Measurements from ENCODE around the gene AGK. TPM values are rescaled to one million over a fixed set of nuclear protein-coding genes. Genes with fewer than 3 reads are reported as not detected.

Gene AGK
- total and polyA plus RNA-seq, 2 experiments from 2014 or later, result 15.8 to 27.1 TPM

GRCh38 chr7:141573511-141573910 lies 22.3 kb downstream of the AGK start:
- no peaks in the 10 kb centered on the region for H3K79me2 ChIP-seq
- no peaks in the 10 kb centered on the region for H4K20me1 ChIP-seq (ENCODE audit: insufficient read depth, poor library complexity, severe bottlenecking)
- DNase-seq (ENCODE audit: low spot score), result no peak
- no peaks in the 10 kb centered on the region for H3K27me3 ChIP-seq
- TF ChIP-seq EZH2phosphoT487 (IDR thresholded peaks at IDR 0.05; ENCODE audit: low read depth, severe bottlenecking, unreplicated experiment) (no peak), EZH2 (IDR thresholded peaks at IDR 0.05; ENCODE audit: borderline replicate concordance) (no peak)
- TF ChIP-seq, protein P1, sequence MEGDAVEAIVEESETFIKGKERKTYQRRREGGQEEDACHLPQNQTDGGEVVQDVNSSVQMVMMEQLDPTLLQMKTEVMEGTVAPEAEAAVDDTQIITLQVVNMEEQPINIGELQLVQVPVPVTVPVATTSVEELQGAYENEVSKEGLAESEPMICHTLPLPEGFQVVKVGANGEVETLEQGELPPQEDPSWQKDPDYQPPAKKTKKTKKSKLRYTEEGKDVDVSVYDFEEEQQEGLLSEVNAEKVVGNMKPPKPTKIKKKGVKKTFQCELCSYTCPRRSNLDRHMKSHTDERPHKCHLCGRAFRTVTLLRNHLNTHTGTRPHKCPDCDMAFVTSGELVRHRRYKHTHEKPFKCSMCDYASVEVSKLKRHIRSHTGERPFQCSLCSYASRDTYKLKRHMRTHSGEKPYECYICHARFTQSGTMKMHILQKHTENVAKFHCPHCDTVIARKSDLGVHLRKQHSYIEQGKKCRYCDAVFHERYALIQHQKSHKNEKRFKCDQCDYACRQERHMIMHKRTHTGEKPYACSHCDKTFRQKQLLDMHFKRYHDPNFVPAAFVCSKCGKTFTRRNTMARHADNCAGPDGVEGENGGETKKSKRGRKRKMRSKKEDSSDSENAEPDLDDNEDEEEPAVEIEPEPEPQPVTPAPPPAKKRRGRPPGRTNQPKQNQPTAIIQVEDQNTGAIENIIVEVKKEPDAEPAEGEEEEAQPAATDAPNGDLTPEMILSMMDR (IDR thresholded peaks at IDR 0.05; ENCODE audit: poor library complexity), result no peak
- no peaks in the 10 kb centered on the region for H3K4me1 ChIP-seq (ENCODE audit: insufficient read depth)
- H2AFZ ChIP-seq, result no peak overlapping the region
- H3K9me2 ChIP-seq (replicated peaks; ENCODE audit: insufficient read depth), result no peaks in the 10 kb centered on the region
- no peak overlapping the region for H3K27ac ChIP-seq
- no peaks in the 10 kb centered on the region for H3K36me3 ChIP-seq (replicated peaks; ENCODE audit: insufficient read depth, low read depth)
- WGBS (ENCODE audit: low lambda C conversion rate, missing lambda C conversion rate), result 90% methylated on average over 6 of the region's 6 CpGs
- H3K9me3 ChIP-seq (ENCODE audit: low read depth), result no peaks in the 10 kb centered on the region
- no peak overlapping the region for H3K4me3 ChIP-seq
- H3K4me2 ChIP-seq, result no peak overlapping the region

DNA sequence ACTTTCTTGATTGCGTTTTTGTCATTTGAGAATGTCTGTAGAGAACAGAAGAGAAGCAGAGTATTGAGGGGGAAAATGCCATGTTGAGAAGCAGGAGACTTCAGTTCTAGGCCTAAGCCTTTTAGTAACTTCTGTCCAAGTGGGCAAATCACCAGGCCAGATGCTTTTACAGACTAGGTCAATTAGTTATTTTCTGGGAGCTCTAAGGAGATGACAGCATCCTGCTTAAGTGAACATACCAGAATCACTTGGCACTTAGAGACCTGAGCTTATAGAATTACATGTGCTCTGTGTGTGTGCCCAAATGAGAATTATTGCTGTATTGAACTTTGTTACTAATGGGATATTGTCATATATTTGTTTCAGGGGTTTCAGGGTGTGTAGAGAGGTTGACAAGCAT lies 24.0 kb downstream of the AGK start:
- H3K79me2 ChIP-seq, result no peaks in the 10 kb centered on the region
- H4K20me1 ChIP-seq (ENCODE audit: insufficient read depth, poor library complexity, severe bottlenecking), result no peaks in the 10 kb centered on the region
- no peaks in the 10 kb centered on the region for H3K9me3 ChIP-seq (ENCODE audit: low read depth)
- no peaks in the 10 kb centered on the region for H3K4me1 ChIP-seq (ENCODE audit: insufficient read depth)
- H3K4me3 ChIP-seq, result no peak overlapping the region
- H3K27me3 ChIP-seq, result no peaks in the 10 kb centered on the region
- H3K4me2 ChIP-seq, result no peak overlapping the region
- H2AFZ ChIP-seq, result no peak overlapping the region
- no peak for TF ChIP-seq EZH2phosphoT487 (IDR thresholded peaks at IDR 0.05; ENCODE audit: low read depth, severe bottlenecking, unreplicated experiment)
- TF ChIP-seq, protein P1 (IDR thresholded peaks at IDR 0.05; ENCODE audit: poor library complexity), result no peak
- no peak for TF ChIP-seq EZH2 (IDR thresholded peaks at IDR 0.05; ENCODE audit: borderline replicate concordance)
- H3K27ac ChIP-seq, result no peak overlapping the region
- DNase-seq (ENCODE audit: low spot score), result no peak
- H3K36me3 ChIP-seq (replicated peaks; ENCODE audit: insufficient read depth, low read depth), result no peaks in the 10 kb centered on the region
- 100% methylated on average over 1 of the region's 1 CpG for WGBS (ENCODE audit: low lambda C conversion rate, missing lambda C conversion rate)
- H3K9me2 ChIP-seq (replicated peaks; ENCODE audit: insufficient read depth), result no peaks in the 10 kb centered on the region

DNA sequence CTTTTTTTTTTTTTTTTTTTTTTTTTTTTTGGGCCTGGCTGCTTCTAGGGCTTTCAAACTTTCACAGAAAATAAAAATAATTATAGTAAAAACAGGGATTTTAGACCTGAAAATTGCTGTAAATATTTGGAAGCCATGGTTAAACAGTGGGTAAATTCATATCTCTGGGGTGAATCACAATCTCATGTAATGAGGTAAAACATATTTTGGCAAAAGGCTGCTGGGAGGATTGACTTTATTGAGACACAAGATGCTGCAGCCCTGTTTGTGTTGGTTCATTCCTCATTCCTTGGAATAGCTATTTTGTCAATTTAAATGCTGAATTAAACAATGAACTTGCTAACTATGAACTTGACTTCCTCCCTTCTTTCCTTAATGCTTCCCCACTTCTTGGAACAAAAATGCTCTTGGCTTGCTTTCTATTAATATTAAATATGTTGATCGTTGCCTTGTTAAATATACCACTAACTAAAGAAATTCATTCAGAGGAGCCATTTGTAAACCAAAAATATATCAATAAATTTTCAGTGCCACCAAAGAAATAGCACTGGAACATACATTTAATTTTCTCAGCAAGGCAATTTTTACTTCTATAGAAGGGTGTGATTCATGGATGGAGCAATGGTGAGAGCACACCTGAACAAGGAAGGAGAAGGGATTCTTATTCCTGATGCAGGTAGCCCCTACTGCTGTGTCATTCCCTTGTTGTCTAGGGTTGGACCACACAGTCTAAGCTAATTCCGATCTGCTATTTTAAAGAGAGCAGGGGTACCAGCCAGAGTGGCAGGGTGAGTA lies 24.6 kb downstream of the AGK start:
- no peaks in the 10 kb centered on the region for H3K9me3 ChIP-seq (ENCODE audit: low read depth)
- H3K27ac ChIP-seq, result no peak overlapping the region
- no peaks in the 10 kb centered on the region for H3K36me3 ChIP-seq (replicated peaks; ENCODE audit: insufficient read depth, low read depth)
- no peak for TF ChIP-seq EZH2phosphoT487 (IDR thresholded peaks at IDR 0.05; ENCODE audit: low read depth, severe bottlenecking, unreplicated experiment)
- TF ChIP-seq, protein P1 (IDR thresholded peaks at IDR 0.05; ENCODE audit: poor library complexity), result no peak
- no peak for TF ChIP-seq EZH2 (IDR thresholded peaks at IDR 0.05; ENCODE audit: borderline replicate concordance)
- H3K9me2 ChIP-seq (replicated peaks; ENCODE audit: insufficient read depth), result no peaks in the 10 kb centered on the region
- no peak overlapping the region for H3K4me2 ChIP-seq
- H4K20me1 ChIP-seq (ENCODE audit: insufficient read depth, poor library complexity, severe bottlenecking), result no peaks in the 10 kb centered on the region
- H3K27me3 ChIP-seq, result no peaks in the 10 kb centered on the region
- H3K4me3 ChIP-seq, result no peak overlapping the region
- no peak for DNase-seq (ENCODE audit: low spot score)
- 98% methylated on average over 2 of the region's 2 CpGs for WGBS (ENCODE audit: low lambda C conversion rate, missing lambda C conversion rate)
- H3K4me1 ChIP-seq (ENCODE audit: insufficient read depth), result no peaks in the 10 kb centered on the region
- H3K79me2 ChIP-seq, result no peaks in the 10 kb centered on the region
- no peak overlapping the region for H2AFZ ChIP-seq
